GM12878 (cell line): ENCODE measurements around the gene MBOAT1. TPM values are rescaled to one million over a fixed set of nuclear protein-coding genes. Genes with fewer than 3 reads are reported as not detected.
A peak's percentile ranks its signal among the peaks of the same experiment; 100 is the strongest.

ENCODE experiments used
- ASH2L ChIP-seq: fragments of 300-600, 200-600 bp; sonication (generic); IDR thresholded peaks from 2 replicates; pipeline ENCODE4 v1.6.1; 2017; ENCODE audit warnings: low read depth, mild to moderate bottlenecking, borderline replicate concordance
- BACH1 ChIP-seq: fragments of 450-650 bp; IDR thresholded peaks from 2 replicates; pipeline ENCODE4 v1.6.1; 2017; ENCODE audit warnings: mild to moderate bottlenecking, borderline replicate concordance
- CBX3 ChIP-seq: fragments of 200-600 bp; sonication (generic); IDR thresholded peaks from 2 replicates; pipeline ENCODE4 v1.6.1; 2016; ENCODE audit warnings: low read depth, borderline replicate concordance
- CEBPB ChIP-seq, 2 experiments: fragments of 150-350 bp in 1 of 2; IDR thresholded peaks; 2 replicates each; pipeline ENCODE4 v1.6.1; 2012 to 2014; ENCODE audit warnings: low read depth in 2 of 2, low read length in 2 of 2, borderline replicate concordance in 1 of 2, inconsistent platforms in 1 of 2
- FOXM1 ChIP-seq: IDR thresholded peaks from 2 replicates; pipeline ENCODE4 v1.6.1; 2012; ENCODE audit warnings: low read depth, mild to moderate bottlenecking, inconsistent platforms, low read length, moderate library complexity
- KAT2A ChIP-seq: conservative IDR thresholded peaks from 2 replicates; pipeline ENCODE4 v1.6.1; 2011; ENCODE audit warnings: low read depth, low read length; ENCODE audit not compliant: control insufficient read depth
- LARP7 ChIP-seq: fragments of 450-650 bp; IDR thresholded peaks from 2 replicates; pipeline ENCODE4 v1.6.1; 2017; ENCODE audit warnings: mild to moderate bottlenecking
- MEF2B ChIP-seq: fragments of 450-650 bp; IDR thresholded peaks from 2 replicates; pipeline ENCODE4 v1.6.1; 2018; ENCODE audit warnings: mild to moderate bottlenecking, moderate library complexity; ENCODE audit not compliant: partially characterized antibody, poor library complexity, severe bottlenecking
- NFIC ChIP-seq: IDR thresholded peaks from 2 replicates; pipeline ENCODE4 v1.6.1; 2012; ENCODE audit warnings: low read depth, mild to moderate bottlenecking, inconsistent platforms, low read length, moderate library complexity
- NR2C1 ChIP-seq: fragments of 450-650 bp; IDR thresholded peaks from 2 replicates; pipeline ENCODE4 v1.6.1; 2017; ENCODE audit warnings: antibody characterized with exemption, mild to moderate bottlenecking, moderate library complexity
- SMAD5 ChIP-seq: IDR thresholded peaks from 2 replicates; pipeline ENCODE4 v1.6.1; 2016; ENCODE audit warnings: antibody characterized with exemption, low read depth
- WRNIP1 ChIP-seq: IDR thresholded peaks from 2 replicates; pipeline ENCODE4 v1.6.1; 2011; ENCODE audit warnings: low read depth, low read length, improper control_type of control experiment, borderline replicate concordance
- ZNF24 ChIP-seq: fragments of 450-650 bp; IDR thresholded peaks from 2 replicates; pipeline ENCODE4 v1.6.1; 2017; ENCODE audit warnings: antibody characterized with exemption, mild to moderate bottlenecking
- ZNF274 ChIP-seq: IDR thresholded peaks from one replicate; pipeline ENCODE4 v1.8.0; 2011; ENCODE audit not compliant: insufficient read length, insufficient read depth
- polyA plus RNA-seq, 11 experiments: library from polyadenylated mRNA; depleted of rRNA in 4 of 11; unstranded in 6 of 11; stranded (reverse) in 5 of 11; fragments of >200 nt; fragmentation: Nextera tagmentation in 4 of 11; fragmentation: Illumina TruSeq in 1 of 11; extraction: Ambion mirVana in 4 of 11; extraction: Trizol in 1 of 11; gene quantifications; 1 replicate in 1 of 11; 2 replicates in 10 of 11; pipeline versions ENCODE4 v1.2.1 to v1.2.3, GENCODE V29; 2011 to 2016; ENCODE audit warnings: inconsistent platforms in 2 of 11, missing spikeins in 2 of 11, low read depth in 1 of 11
- total RNA-seq, 4 experiments: library from RNA; depleted of rRNA in 3 of 4; stranded (reverse); fragments of >200 nt in 3 of 4; fragmentation: Illumina TruSeq in 1 of 4; extraction: Trizol in 1 of 4; gene quantifications; 2 replicates each; pipeline versions ENCODE4 v1.2.1 to v1.2.3, GENCODE V29; 2013 to 2021
- TF ChIP-seq, protein P1 (sequence below): fragments of 150-350 bp; IDR thresholded peaks from 2 replicates; pipeline ENCODE4 v1.6.1; 2016; ENCODE audit warnings: low read depth, low read length
- TF ChIP-seq, protein P2 (sequence below): IDR thresholded peaks from 2 replicates; pipeline ENCODE4 v1.6.1; 2011; ENCODE audit warnings: low read depth, low read length, improper control_type of control experiment, borderline replicate concordance
- TF ChIP-seq, protein P3 (sequence below): IDR thresholded peaks from 2 replicates; pipeline ENCODE4 v1.6.1; 2011; ENCODE audit warnings: mild to moderate bottlenecking, low read depth, low read length, moderate library complexity; ENCODE audit not compliant: insufficient replicate concordance
- TF ChIP-seq, protein P4 (sequence below): IDR thresholded peaks from 2 replicates; pipeline ENCODE4 v1.6.1; 2012; ENCODE audit warnings: improper control_type of control experiment, low read depth, low read length; ENCODE audit not compliant: insufficient replicate concordance

Gene MBOAT1
- total and polyA plus RNA-seq, 10 of the 15 experiments (the other 5 are each of a cell fraction or from before 2014, with no cell fraction given), result 0.39 to 21.0 (median 11.6) TPM

DNA sequence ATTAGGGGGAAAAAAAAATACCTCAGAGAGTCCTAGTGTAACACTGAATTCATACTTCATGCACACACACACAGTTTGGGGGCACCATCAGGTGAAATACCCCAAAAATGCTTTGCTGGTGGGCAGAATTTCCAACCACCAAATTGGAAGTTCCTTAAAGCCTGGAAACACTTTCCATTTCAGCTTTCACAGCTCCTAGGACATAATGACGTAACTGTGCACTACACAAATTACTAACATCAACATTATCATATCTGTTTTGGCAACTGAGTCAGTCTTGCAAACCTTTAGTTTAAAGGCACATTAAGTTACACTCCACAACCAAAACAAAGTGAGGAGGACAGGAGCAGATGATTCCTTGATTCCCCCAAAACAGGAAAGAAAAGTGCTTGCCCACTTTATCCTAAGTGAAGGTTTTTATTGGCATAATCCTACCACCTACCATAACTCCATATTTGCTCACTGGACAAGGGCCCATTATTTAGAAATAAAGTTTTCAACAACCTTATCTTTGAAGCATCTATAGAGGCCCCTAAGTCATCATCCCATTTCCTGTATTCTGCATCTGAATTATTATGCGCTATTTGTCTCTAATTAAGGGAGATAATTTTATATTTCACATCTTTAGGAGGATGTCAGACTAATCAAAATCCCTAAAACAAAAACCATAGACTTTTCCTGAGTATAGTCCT, 3.4 kb downstream of the MBOAT1 start (continued):
- TF ChIP-seq CBX3 (no peak), ASH2L (no peak), KAT2A (no peak), ZNF274 (no peak), SMAD5 (no peak), NFIC (peak; percentile 50), CEBPB (IDR thresholded peaks at IDR 0.05; ENCODE audit: borderline replicate concordance in 1 of 2, low read depth in 2 of 2, low read length in 2 of 2) (no peak), WRNIP1 (no peak), LARP7 (no peak), FOXM1 (no peak), NR2C1 (no peak), BACH1 (no peak), ZNF24 (no peak), MEF2B (no peak)
- TF ChIP-seq, protein P1, sequence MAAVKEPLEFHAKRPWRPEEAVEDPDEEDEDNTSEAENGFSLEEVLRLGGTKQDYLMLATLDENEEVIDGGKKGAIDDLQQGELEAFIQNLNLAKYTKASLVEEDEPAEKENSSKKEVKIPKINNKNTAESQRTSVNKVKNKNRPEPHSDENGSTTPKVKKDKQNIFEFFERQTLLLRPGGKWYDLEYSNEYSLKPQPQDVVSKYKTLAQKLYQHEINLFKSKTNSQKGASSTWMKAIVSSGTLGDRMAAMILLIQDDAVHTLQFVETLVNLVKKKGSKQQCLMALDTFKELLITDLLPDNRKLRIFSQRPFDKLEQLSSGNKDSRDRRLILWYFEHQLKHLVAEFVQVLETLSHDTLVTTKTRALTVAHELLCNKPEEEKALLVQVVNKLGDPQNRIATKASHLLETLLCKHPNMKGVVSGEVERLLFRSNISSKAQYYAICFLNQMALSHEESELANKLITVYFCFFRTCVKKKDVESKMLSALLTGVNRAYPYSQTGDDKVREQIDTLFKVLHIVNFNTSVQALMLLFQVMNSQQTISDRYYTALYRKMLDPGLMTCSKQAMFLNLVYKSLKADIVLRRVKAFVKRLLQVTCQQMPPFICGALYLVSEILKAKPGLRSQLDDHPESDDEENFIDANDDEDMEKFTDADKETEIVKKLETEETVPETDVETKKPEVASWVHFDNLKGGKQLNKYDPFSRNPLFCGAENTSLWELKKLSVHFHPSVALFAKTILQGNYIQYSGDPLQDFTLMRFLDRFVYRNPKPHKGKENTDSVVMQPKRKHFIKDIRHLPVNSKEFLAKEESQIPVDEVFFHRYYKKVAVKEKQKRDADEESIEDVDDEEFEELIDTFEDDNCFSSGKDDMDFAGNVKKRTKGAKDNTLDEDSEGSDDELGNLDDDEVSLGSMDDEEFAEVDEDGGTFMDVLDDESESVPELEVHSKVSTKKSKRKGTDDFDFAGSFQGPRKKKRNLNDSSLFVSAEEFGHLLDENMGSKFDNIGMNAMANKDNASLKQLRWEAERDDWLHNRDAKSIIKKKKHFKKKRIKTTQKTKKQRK, result no peak
- TF ChIP-seq, protein P2, sequence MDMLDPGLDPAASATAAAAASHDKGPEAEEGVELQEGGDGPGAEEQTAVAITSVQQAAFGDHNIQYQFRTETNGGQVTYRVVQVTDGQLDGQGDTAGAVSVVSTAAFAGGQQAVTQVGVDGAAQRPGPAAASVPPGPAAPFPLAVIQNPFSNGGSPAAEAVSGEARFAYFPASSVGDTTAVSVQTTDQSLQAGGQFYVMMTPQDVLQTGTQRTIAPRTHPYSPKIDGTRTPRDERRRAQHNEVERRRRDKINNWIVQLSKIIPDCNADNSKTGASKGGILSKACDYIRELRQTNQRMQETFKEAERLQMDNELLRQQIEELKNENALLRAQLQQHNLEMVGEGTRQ, result no peak
- TF ChIP-seq, protein P3, sequence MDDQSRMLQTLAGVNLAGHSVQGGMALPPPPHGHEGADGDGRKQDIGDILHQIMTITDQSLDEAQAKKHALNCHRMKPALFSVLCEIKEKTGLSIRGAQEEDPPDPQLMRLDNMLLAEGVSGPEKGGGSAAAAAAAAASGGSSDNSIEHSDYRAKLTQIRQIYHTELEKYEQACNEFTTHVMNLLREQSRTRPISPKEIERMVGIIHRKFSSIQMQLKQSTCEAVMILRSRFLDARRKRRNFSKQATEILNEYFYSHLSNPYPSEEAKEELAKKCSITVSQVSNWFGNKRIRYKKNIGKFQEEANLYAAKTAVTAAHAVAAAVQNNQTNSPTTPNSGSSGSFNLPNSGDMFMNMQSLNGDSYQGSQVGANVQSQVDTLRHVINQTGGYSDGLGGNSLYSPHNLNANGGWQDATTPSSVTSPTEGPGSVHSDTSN, result no peak
- TF ChIP-seq, protein P4, sequence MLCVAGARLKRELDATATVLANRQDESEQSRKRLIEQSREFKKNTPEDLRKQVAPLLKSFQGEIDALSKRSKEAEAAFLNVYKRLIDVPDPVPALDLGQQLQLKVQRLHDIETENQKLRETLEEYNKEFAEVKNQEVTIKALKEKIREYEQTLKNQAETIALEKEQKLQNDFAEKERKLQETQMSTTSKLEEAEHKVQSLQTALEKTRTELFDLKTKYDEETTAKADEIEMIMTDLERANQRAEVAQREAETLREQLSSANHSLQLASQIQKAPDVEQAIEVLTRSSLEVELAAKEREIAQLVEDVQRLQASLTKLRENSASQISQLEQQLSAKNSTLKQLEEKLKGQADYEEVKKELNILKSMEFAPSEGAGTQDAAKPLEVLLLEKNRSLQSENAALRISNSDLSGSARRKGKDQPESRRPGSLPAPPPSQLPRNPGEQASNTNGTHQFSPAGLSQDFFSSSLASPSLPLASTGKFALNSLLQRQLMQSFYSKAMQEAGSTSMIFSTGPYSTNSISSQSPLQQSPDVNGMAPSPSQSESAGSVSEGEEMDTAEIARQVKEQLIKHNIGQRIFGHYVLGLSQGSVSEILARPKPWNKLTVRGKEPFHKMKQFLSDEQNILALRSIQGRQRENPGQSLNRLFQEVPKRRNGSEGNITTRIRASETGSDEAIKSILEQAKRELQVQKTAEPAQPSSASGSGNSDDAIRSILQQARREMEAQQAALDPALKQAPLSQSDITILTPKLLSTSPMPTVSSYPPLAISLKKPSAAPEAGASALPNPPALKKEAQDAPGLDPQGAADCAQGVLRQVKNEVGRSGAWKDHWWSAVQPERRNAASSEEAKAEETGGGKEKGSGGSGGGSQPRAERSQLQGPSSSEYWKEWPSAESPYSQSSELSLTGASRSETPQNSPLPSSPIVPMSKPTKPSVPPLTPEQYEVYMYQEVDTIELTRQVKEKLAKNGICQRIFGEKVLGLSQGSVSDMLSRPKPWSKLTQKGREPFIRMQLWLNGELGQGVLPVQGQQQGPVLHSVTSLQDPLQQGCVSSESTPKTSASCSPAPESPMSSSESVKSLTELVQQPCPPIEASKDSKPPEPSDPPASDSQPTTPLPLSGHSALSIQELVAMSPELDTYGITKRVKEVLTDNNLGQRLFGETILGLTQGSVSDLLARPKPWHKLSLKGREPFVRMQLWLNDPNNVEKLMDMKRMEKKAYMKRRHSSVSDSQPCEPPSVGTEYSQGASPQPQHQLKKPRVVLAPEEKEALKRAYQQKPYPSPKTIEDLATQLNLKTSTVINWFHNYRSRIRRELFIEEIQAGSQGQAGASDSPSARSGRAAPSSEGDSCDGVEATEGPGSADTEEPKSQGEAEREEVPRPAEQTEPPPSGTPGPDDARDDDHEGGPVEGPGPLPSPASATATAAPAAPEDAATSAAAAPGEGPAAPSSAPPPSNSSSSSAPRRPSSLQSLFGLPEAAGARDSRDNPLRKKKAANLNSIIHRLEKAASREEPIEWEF, result no peak
